ENCODE results near the gene PCLO.

DNA sequence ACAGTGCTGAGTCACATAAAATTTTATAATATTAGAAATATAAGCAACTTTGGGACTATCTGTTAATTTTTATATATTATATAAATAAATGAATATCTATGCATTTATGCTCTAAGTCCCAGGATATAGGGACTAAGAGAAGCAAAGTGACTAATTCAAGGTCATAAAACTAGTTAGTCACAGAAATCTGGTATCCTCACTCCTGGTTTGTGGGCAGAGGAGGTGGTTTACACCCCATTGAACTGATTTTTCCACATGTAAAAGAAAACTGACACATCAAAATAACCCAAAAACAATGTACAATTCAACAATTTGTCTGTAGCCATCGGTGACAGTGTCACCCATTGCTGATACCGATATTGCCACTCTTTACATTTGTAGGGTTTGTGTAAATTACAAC is 3.0 kb downstream of the PCLO start:
- TF ChIP-seq, protein P1, sequence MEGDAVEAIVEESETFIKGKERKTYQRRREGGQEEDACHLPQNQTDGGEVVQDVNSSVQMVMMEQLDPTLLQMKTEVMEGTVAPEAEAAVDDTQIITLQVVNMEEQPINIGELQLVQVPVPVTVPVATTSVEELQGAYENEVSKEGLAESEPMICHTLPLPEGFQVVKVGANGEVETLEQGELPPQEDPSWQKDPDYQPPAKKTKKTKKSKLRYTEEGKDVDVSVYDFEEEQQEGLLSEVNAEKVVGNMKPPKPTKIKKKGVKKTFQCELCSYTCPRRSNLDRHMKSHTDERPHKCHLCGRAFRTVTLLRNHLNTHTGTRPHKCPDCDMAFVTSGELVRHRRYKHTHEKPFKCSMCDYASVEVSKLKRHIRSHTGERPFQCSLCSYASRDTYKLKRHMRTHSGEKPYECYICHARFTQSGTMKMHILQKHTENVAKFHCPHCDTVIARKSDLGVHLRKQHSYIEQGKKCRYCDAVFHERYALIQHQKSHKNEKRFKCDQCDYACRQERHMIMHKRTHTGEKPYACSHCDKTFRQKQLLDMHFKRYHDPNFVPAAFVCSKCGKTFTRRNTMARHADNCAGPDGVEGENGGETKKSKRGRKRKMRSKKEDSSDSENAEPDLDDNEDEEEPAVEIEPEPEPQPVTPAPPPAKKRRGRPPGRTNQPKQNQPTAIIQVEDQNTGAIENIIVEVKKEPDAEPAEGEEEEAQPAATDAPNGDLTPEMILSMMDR (IDR thresholded peaks at IDR 0.05), result no peak
- no peak for TF ChIP-seq POLR2A (IDR thresholded peaks at IDR 0.05)
